HG03095 (cell line): ENCODE measurements around the gene TBK1.
"Not testable (repeated sequence)": the region's sequence is repeated elsewhere in the genome, so short reads cannot be mapped to it uniquely, and the experiment has no call there.

Experiments used
- ATAC-seq: cut with Tn5 transposase; IDR thresholded peaks from one replicate; pipeline ENCODE4 v1.9.1; 2021; ENCODE audit warnings: moderate library complexity; ENCODE audit not compliant: unreplicated experiment

Gene TBK1

DNA sequence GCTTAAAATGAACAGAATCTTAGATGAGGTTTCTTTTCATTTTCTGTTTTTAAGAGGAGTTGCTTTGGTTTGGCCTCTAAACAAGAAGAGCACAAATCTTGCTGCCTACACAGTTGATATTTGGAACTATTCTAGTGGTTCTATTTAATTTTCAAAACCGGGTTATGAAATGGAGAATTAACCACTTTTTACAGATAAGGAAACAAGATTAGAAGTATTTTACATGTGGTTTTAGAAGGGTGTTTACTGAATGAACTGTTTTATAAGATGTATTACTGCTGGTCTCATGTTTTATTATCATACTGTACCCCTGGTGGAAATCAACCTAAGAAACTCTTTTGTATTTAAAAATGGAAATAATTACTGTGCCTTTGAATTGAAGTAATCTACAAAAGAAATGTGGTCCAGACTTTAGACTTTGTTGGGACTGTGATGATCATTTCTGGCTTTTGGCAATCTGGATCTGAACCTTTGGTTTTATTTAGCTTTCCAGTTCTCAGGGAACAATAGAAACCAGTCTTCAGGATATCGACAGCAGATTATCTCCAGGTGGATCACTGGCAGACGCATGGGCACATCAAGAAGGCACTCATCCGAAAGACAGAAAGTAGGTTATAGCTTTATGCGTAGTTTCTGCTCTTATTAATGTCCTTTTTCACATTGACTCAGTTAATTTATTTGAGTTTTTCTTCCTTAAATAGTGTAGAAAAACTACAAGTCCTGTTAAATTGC lies 43.2 kb downstream of the TBK1 start:
- no peak for ATAC-seq

DNA sequence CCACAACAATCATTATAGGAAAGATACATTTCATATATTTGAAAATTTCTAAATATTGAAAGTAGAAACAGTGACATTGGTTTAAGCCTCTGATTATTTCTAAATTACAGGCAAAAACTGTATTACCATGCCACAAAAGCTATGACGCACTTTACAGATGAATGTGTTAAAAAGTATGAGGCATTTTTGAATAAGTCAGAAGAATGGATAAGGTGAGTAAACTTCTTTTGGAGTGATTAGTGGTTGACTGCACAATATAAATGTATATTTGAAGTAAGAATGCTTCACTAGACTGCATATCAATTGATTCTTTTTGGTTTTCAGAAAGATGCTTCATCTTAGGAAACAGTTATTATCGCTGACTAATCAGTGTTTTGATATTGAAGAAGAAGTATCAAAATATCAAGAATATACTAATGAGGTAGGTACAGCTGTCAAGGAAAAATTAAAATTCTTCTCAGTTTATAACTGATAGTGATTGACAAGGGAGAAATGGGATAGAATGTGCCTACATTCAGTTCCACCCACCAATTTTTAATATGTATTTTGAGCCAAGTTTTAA lies 45.0 kb downstream of the TBK1 start:
- ATAC-seq, result no peak

DNA sequence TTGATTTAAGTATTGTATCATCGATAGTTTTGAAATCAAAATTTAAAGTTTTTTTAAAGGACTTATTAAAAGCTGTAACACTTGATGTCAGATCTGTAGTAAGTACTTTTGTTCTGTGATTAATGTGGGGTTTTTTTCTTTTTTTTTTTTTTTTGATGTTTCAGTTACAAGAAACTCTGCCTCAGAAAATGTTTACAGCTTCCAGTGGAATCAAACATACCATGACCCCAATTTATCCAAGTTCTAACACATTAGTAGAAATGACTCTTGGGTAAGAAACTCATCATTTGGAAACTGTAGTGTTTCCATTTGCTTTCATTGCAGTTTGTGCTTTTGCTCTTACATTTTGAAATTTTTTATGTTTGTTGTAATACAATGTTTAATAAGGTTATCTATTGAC lies 45.6 kb downstream of the TBK1 start:
- ATAC-seq, result no peak

DNA sequence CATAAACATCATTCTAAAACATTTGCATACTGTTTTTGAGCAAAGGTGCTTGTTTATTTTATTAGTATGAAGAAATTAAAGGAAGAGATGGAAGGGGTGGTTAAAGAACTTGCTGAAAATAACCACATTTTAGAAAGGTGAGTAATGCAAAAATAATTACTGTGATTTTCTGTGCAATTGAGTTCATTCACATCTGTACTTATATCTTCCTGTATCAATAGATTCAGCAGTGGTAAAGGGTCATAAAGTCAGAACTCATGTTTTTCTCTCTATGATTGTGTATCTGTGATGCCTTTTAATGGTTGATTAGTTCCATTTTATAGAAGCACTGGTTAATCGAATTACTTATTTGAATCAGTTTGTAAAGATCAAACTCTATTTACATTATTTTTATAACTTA lies 46.0 kb downstream of the TBK1 start:
- ATAC-seq, result no peak

DNA sequence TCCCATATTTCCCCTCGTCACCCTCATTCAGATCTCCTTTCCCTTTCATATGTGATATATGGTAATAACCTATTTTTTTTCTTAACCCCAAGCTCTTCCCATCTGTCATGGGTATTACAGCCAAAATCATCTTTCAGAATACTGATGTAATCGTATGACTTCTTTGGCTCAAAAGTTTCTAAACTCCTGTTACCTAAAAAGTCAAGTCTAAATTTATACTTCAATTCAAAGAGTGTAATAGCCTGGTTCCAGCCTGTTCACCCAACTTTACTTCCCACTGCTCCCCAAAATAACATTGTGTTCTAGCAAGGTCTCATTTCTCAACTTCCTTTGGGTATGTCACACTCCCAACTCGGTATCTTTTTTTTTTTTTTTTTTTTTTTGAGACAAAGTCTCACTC lies 48.5 kb downstream of the TBK1 start:
- no peak for ATAC-seq

DNA sequence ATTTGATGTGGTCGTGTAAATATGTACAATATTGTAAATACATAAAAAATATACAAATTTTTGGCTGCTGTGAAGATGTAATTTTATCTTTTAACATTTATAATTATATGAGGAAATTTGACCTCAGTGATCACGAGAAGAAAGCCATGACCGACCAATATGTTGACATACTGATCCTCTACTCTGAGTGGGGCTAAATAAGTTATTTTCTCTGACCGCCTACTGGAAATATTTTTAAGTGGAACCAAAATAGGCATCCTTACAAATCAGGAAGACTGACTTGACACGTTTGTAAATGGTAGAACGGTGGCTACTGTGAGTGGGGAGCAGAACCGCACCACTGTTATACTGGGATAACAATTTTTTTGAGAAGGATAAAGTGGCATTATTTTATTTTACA lies 49.6 kb downstream of the TBK1 start:
- no peak for ATAC-seq

DNA sequence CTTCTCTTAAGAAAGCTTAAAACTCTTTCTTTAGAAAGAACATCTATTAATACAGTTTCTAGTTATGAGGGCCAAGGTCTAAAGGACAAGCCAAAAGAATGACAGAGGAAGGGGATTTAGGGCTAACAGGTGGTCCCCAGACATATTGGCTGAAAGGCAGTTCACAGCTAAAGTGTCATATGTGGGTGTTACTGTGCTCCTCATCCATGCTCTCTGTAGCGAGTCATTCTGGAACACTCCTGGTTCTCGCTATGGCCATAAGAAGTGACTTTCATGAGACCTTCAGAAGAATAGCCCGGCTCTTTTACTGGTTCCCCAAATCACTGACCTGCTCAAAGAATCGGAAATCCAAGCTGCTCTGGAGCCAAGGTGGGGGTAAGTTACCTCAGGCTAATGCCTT lies 55.0 kb downstream of the TBK1 start:
- no peak for ATAC-seq

DNA sequence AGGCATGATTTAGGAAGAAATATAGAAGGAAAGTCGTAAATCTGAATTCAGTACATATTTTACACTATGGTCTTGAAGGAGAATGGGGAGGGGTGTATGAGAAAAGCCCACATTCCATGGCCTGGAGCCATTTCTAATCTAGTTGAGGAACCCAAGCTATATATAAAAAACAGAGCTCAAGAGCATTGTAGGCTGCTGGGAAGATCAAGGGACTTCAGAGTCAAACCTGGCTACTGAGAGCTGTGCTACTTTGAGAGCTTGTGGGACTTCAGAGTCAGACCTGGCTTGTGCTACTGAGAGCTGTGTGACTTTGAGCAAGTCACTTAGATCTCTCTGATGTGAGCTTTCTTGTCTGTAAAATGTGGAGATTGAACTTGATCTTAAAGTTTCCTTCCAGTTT lies 58.7 kb downstream of the TBK1 start:
- no peak for ATAC-seq

DNA sequence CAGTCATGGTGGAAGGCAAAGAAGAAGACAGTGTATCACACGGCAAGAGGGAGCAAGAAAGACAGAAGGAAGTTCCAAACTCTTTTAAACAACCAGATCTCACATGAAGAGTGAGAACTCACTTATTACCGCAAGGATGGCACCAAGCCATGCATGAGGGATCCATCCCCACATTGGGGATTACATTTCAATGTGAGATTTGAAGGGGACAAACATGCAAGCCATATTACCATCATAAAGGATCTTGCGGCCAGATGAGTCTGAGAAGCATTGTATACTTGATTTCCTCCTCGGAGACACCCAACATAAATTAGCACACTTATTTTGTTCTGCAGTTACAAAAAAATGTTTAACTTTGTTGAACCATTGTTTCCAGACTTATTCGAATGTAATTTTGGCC lies 66.5 kb downstream of the TBK1 start:
- no peak for ATAC-seq

DNA sequence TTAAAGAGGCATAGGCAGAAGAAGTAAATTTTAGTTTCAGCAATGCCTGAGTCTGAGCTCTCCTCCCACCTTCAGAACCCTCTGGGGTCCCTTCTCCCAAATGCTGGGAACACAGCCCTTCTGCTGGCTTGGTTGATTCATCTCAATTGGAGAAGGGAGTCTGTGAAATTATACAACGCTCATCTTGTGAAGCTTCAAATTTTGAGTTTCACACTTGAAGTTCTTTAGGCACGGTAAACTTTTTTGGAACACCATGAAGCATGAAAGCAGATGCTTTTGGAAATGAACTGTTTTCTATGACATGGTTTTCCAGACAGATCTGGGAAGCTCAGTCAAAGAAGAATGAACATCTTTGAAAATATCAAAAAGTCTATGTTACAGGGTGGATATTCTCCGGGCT lies 69.9 kb downstream of the TBK1 start:
- ATAC-seq, result no peak

DNA sequence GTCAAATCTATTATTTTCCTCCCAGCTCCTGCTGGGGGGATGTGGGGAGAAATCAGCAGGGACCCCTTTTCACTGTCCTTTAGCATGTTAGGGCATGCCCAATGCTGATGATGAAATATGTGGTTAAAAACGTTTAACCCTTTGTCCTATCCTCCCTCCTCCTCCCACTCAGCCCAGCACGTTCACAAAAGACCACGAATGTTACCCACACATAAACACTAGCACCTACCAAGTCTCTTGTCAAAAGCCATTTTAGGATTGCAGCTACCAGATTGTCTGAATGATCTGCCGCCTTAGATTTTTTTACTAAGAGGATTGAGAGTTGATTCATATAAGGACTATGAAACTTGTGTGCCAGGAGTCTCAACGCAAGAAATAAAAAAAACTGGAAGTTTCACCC lies 70.4 kb downstream of the TBK1 start:
- ATAC-seq, result no peak

DNA sequence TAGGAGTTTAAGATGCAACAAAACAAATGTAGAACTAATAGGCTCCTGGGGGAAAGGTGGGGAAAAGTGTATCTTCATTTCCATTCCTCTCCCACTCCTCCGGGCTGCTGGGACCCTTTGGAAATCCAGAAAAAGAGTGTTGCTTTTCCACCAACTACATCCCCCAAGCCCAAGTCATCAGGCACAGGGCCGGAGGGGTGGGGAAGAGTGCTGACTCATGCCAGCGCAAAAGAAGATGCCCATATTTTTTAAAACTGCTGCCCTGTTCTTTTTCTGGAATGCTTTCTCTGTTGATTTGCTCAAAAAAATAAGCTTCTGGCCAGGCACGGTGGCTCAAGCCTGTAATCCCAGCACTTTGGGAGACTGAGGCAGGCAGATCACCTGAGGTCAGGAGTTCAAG lies 70.9 kb downstream of the TBK1 start:
- no peak for ATAC-seq

DNA sequence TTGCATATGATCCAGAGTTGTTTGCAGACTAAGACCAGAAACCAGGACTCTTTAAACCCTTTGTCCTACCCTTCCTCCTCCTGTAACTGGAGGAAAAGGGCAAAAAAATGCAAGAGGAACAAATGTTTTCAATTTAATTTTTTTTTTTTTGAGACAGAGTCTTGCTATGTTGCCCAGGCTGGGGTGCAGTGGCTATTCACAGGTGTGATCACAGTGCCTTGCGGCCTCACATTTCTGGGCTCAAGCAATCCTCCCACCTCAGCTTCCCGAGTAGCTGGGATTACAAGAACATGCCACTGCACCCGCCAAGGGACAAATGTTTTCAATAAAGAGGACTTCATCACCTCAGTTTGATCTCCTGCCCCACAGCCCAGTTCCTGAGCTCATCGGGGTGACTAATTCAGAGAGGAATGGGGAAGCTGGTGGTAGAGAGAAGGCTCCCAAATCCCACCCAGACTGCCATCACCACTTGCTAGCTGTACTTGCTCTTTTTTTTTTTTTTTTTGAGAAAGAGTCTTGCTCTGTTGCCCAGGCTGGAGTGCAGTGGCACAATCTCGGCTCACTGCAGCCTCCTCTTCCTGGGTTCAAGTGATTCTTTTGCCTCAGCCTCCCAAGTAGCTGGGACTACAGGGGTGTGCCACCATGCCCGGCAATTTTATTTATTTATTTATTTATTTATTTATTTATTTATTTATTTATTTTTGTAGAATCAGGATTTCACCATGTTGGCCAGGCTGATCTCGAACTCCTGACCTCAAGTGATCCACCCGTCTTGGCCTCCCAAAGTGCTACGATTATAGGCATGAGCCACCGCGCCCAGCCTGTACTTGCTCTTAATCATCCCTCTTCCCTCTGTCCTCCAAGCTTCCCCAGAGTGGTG lies 71.9 kb downstream of the TBK1 start:
- not testable (repeated sequence) for ATAC-seq

DNA sequence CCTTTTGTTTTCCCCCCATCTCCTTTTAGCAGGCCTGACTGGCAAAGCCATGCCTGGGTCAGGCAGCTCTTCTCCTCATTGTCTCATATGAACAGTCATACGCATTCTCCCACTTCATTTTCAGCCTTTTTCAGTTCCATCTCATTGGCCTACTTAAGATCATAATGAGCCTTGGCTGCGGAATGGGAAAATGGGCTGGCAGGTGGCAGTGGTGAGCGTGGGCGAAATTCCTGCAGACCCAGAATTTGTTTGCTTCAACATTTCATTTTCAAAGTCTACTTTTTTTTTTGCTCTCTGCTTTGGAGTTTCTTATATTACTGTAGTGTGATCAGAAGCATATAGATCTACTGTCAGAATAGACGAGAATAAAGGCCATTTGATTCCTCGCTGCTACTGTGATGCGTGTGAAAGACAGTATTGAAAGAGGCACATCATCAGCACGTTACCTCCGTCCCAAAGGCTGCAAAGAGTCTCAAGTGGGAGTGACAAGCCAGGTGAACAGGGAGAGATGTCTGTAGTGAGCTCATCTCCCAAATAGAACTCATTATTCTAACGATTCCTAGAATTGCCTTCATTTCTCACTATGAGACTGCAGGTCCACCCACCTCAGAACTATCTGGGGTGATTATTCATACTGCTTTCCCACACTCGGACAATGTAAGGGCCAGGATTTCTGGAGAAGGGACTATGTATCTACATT lies 73.7 kb downstream of the TBK1 start:
- no peak for ATAC-seq

DNA sequence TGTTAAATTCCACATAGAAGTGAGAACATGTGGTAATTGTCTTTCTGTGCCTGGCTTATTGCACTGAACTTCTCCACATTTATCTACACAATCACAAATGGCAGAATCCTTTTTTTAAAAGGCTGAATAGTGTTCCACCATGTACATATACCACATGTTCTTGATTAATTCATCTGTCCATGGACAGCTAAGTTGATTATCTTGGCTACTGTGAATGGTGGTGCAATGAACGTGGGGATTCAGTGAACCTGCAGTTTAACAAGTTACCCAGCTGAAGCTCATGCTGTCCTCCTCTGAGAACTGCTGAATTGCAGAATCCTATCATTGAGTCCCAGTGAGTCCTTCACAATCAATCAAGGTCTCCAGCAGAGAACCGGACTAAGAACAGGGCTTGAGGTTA lies 74.9 kb downstream of the TBK1 start:
- ATAC-seq, result no peak

DNA sequence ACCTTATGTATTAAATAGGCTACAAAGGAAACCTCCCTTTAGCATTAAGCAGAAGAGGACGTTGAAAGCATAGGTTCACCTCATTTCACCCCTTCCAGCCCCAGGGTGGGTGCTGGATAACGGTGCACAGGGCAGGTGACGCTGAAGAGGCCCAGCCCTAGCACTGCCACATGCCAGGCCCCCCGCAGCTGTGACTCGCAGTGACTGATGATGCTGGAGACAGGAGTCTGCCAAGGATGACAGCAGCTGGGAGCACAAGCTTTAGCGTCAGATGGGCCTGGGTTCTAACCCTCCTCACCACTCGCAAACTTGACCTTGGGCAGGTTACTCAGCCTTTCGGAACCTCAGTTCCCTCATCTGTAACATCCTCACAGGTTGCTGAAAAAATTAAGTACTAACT lies 76.7 kb downstream of the TBK1 start:
- no peak for ATAC-seq

DNA sequence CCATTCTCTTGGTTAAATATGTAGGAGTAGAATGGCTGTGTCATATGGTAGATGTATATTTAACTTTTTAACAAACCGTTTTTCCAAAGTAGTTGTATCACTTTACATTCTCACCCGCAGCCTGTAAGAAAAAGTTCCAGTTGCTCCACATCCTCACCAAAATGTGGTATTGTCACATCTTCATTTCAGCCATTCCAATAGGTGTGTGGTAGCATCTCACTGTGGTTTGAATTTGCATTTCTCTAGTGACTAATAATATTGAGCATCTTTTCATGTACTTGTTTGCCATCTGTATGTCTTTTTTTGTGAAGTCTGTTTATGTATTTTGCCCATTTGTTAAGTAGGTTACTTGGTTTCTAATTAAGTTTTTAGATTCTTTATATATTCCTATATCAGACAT lies 78.6 kb downstream of the TBK1 start:
- no peak for ATAC-seq

DNA sequence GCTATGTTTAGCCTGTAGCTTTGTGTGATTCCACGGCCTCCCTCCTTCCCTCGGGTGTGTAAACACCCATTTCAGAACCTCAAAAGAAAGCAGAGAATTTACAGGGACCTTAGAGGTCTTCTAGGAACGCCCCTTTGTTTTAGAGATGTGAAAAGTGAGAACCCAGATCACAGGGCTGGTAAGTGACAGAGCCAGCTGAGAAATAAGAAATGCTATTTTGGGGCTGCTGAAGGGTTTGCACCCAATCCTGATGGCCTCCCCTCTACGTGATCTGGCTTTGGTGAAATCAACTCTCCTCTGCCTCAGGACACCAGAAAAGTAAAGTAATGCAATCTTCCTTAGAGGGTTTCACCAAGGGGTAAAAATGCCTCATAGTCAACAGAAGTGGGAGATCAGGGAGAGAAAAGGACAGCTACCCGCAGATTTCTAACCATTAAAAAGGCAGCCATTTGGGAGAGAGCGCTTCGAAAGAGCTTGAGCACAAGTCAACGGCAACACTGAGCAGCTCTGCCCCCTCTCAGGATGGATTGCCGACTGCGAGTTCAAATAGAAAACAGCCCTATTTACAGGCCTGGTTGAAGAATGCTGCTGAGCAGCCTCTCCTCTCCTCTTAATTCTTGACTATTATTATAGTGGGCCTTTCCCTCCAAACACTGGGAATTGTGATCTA lies 79.9 kb downstream of the TBK1 start:
- no peak for ATAC-seq

DNA sequence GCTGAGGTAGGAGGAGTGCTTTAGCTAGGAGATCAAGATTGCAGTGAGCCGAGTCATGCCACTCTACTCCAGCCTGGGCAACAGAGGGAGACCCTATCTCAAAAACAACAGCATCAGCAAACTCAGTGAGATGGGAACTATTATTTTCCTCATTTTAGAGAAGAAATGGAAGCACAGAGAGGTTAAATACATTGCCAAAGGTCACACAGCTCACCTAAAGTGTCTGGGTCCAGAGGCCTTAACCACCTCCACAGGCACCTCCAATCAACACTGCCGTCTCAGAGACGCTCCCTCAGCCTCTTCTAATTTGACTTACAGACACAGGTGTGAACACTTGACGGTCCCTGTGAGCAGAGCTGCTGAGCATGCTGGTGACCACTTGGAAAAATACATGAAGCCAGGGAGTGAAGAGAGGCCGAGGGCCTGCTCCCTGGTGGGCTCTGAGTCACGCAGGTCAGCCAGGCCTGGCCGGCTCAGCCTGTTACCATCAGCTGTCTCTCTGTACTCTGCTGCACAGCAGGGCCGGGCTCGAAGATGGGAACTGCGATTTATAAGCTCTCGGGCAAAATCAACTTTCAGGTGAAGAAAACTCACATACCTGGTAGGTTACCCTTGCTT lies 80.9 kb downstream of the TBK1 start:
- ATAC-seq, result no peak

DNA sequence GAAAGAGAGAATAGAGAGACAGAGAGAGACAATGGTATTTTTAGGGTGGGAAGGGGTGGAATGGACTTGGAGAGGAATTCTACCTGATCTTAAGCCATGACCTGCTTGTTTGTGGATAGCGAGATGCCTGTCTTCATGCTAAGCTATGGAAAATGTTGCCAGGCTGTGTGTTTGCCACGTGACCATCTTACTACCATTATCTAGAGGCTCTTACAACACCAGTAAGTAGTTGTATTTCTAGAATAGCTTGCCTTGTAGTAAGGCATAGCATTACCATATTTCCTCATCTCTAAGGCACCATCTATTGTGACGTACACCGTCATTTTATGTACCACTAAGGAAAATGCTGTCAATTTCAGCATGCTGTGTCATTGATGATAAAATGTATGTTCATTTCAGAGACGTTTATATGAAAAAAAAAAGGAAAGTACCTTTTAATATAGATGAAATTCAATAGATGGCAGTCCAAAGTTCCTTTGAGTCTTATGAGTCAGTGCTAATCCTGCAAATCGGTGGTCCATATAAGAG lies 82.8 kb downstream of the TBK1 start:
- ATAC-seq, result no peak
